HFFc6 (cell line): ENCODE data around the gene HENMT1. TPM values are rescaled to one million over a fixed set of nuclear protein-coding genes. Genes with fewer than 3 reads are reported as not detected.

Experiments used
- DNase-seq: peaks from one replicate; pipeline ENCODE4 v3.0.0-alpha.2; 2018
- H3K27ac Mint-ChIP-seq: 2 replicates; pipeline ENCODE4 v1.8.0; 2020; ENCODE audit warnings: mild to moderate bottlenecking, mixed read lengths
- H3K27me3 Mint-ChIP-seq: 2 replicates; pipeline ENCODE4 v1.8.0; 2021; ENCODE audit warnings: mild to moderate bottlenecking, moderate library complexity, mixed read lengths; ENCODE audit not compliant: insufficient read depth
- H3K36me3 Mint-ChIP-seq: 2 replicates; pipeline ENCODE4 v1.8.0; 2021; ENCODE audit warnings: low read depth, mixed read lengths
- H3K4me1 Mint-ChIP-seq: 2 replicates; pipeline ENCODE4 v1.8.0; 2020; ENCODE audit warnings: low read depth, mixed read lengths
- H3K4me3 Mint-ChIP-seq: 2 replicates; pipeline ENCODE4 v1.8.0; 2020; ENCODE audit warnings: mild to moderate bottlenecking, moderate library complexity, mixed read lengths
- H3K9me3 Mint-ChIP-seq: 2 replicates; pipeline ENCODE4 v1.8.0; 2020; ENCODE audit warnings: mild to moderate bottlenecking, mixed read lengths
- total RNA-seq, 6 experiments: library from RNA; stranded (reverse); fragmentation: NEBNext Ultra II Directional; extraction: Animal tissue kit (Norgen Biotek cat#: 25700); gene quantifications; 2 replicates in 1 of 6; 3 replicates in 5 of 6; pipeline ENCODE4 v1.2.3, GENCODE V29; 2021
- TF ChIP-seq, protein P1 (sequence below): fragments of 200-600 bp; sonication (generic); IDR thresholded peaks from 2 replicates; pipeline ENCODE4 v1.5.0; 2021; ENCODE audit warnings: antibody characterized with exemption, mild to moderate bottlenecking

Gene HENMT1
- total RNA-seq, 6 experiments from 2014 or later, result 0.37 to 2.7 (median 0.45) TPM

GRCh38 chr1:108628665-108629064 is 32.2 kb downstream of the HENMT1 start:
- no peak overlapping the region for H3K4me3 Mint-ChIP-seq
- no peaks in the 10 kb centered on the region for H3K9me3 Mint-ChIP-seq
- TF ChIP-seq, protein P1, sequence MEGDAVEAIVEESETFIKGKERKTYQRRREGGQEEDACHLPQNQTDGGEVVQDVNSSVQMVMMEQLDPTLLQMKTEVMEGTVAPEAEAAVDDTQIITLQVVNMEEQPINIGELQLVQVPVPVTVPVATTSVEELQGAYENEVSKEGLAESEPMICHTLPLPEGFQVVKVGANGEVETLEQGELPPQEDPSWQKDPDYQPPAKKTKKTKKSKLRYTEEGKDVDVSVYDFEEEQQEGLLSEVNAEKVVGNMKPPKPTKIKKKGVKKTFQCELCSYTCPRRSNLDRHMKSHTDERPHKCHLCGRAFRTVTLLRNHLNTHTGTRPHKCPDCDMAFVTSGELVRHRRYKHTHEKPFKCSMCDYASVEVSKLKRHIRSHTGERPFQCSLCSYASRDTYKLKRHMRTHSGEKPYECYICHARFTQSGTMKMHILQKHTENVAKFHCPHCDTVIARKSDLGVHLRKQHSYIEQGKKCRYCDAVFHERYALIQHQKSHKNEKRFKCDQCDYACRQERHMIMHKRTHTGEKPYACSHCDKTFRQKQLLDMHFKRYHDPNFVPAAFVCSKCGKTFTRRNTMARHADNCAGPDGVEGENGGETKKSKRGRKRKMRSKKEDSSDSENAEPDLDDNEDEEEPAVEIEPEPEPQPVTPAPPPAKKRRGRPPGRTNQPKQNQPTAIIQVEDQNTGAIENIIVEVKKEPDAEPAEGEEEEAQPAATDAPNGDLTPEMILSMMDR, result no peak
- no peak for DNase-seq
- H3K4me1 Mint-ChIP-seq, result no peaks in the 10 kb centered on the region
- no peaks in the 10 kb centered on the region for H3K27me3 Mint-ChIP-seq
- H3K36me3 Mint-ChIP-seq, result no peaks in the 10 kb centered on the region
- no peak overlapping the region for H3K27ac Mint-ChIP-seq

DNA sequence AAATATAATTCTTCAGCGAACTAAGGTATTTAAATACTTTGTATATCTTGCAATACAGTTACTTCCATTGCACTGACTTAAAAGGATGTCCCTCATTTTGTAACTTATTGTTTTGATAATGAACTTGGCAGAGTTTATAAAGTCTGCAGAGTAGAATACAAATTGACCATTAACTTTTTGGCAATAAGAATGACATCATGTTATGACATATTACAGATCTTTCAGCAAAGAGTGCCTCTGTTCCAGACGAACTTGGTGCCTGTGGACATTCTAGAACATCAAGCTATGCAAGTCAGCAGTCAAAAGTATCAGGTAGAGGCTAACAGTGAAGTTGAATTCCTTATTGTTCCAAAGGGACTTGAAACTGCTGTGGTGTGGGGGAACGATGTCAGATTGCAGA is 32.9 kb downstream of the HENMT1 start:
- no peaks in the 10 kb centered on the region for H3K27me3 Mint-ChIP-seq
- H3K36me3 Mint-ChIP-seq, result no peaks in the 10 kb centered on the region
- no peaks in the 10 kb centered on the region for H3K9me3 Mint-ChIP-seq
- no peak overlapping the region for H3K27ac Mint-ChIP-seq
- no peaks in the 10 kb centered on the region for H3K4me1 Mint-ChIP-seq
- TF ChIP-seq, protein P1, result no peak
- no peak for DNase-seq
- H3K4me3 Mint-ChIP-seq, result no peak overlapping the region

DNA sequence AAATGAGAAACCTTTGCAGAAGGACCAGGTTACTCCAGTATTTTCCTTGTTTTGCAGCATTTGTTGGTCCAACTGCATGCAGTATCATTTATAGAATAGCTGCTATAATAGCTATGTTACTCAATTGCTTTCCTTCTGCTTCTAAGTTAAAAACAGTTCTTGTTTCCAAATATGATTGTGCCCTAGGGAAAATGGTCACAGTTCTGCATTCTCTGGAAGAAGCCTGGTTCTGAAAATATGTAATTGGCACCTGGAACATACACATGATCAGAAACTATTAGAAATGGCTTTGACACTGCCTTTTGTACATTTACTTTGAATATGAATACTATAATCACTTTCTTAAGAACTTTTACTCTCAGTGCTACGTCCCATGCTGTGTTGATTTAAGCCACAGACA is 33.6 kb downstream of the HENMT1 start:
- H3K27me3 Mint-ChIP-seq, result no peaks in the 10 kb centered on the region
- DNase-seq, result no peak
- TF ChIP-seq, protein P1, result no peak
- H3K4me1 Mint-ChIP-seq, result no peaks in the 10 kb centered on the region
- no peaks in the 10 kb centered on the region for H3K9me3 Mint-ChIP-seq
- no peak overlapping the region for H3K27ac Mint-ChIP-seq
- H3K4me3 Mint-ChIP-seq, result no peak overlapping the region
- H3K36me3 Mint-ChIP-seq, result no peaks in the 10 kb centered on the region

GRCh38 chr1:108624069-108624468 is 36.8 kb downstream of the HENMT1 start:
- H3K4me1 Mint-ChIP-seq, result no peaks in the 10 kb centered on the region
- DNase-seq, result no peak
- H3K9me3 Mint-ChIP-seq, result no peaks in the 10 kb centered on the region
- no peak overlapping the region for H3K27ac Mint-ChIP-seq
- TF ChIP-seq, protein P1, result no peak
- H3K4me3 Mint-ChIP-seq, result no peak overlapping the region
- H3K27me3 Mint-ChIP-seq, result no peaks in the 10 kb centered on the region
- H3K36me3 Mint-ChIP-seq, result no peaks in the 10 kb centered on the region

DNA sequence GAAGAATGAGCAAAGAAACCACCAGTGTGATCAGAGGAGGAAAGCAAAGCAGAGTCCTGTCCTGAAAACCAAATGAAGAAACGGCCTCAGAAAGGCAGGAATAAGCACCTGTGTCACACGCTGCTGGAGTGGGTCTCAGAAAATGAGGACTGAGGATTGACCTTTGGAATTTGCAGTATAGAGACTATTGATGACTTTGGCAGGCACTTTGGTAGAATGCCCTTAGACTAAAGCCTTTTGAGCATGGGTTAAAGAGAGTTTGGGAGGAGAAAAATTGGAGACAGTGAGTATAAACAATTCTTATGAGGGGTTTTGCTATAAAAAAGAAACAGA is 43.2 kb downstream of the HENMT1 start:
- no peaks in the 10 kb centered on the region for H3K4me1 Mint-ChIP-seq
- no peak overlapping the region for H3K27ac Mint-ChIP-seq
- no peaks in the 10 kb centered on the region for H3K9me3 Mint-ChIP-seq
- no peak overlapping the region for H3K4me3 Mint-ChIP-seq
- no peak for DNase-seq
- TF ChIP-seq, protein P1, result no peak
- no peaks in the 10 kb centered on the region for H3K27me3 Mint-ChIP-seq
- no peaks in the 10 kb centered on the region for H3K36me3 Mint-ChIP-seq
